Right atrium auricular region (tissue), 2 donors: ENCODE results near the gene TAL1. TPM values are rescaled to one million over a fixed set of nuclear protein-coding genes. Genes with fewer than 3 reads are reported as not detected.
A peak's percentile ranks its signal among the peaks of the same experiment; 100 is the strongest.

Experiments
- DNase-seq: peaks from one replicate; pipeline ENCODE4 v3.0.0-alpha.2; 2019; ENCODE audit warnings: low spot score
- H3K27ac ChIP-seq, 2 donors: fragments of 200-600 bp; sonication (generic); 1 replicate in 1 of 2; 2 replicates in 1 of 2; pipeline ENCODE4 v1.5.1; 2016 to 2019
- H3K27me3 ChIP-seq, 2 donors: fragments of 200-600 bp; sonication (generic); one replicate each; pipeline versions ENCODE4 v1.5.1 to v1.6.0; 2017 to 2019
- H3K36me3 ChIP-seq: fragments of 200-600 bp; sonication (generic); one replicate; pipeline ENCODE4 v1.5.1; 2016
- H3K4me1 ChIP-seq, 2 donors: fragments of 200-600 bp; sonication (generic); one replicate each; pipeline versions ENCODE4 v1.5.1 to v1.6.0; 2017 to 2019
- H3K4me3 ChIP-seq, 2 donors: fragments of 200-600 bp; sonication (generic); 1 replicate in 1 of 2; 2 replicates in 1 of 2; pipeline ENCODE4 v1.5.1; 2017 to 2019; ENCODE audit warnings: mild to moderate bottlenecking in 1 of 2, moderate library complexity in 1 of 2
- H3K9me3 ChIP-seq, 2 donors: fragments of 200-600 bp; sonication (generic); one replicate each; pipeline ENCODE4 v1.5.1; 2019
- CTCF ChIP-seq, 2 donors: fragments of 200-600 bp; sonication (generic); IDR thresholded peaks; one replicate each; pipeline ENCODE4 v1.5.1; 2019; ENCODE audit warnings: antibody characterized with exemption in 2 of 2
- total RNA-seq, 2 donors: library from RNA; depleted of rRNA; stranded (reverse); fragments of >200 nt; gene quantifications; one replicate each; pipeline ENCODE4 v1.1.0, GENCODE V29; 2016

Gene TAL1
- total RNA-seq, 2 donors from 2014 or later, result 3.1 to 4.1 TPM

GRCh38 chr1:47231301-47232186 lies 481 bp downstream of the TAL1 start:
- no peak for DNase-seq
- H3K4me1 ChIP-seq, result peaks cover 0 to 50% of the 10 kb centered on the region in 2 donors
- H3K9me3 ChIP-seq, result no peaks in the 10 kb centered on the region
- H3K4me3 ChIP-seq, result peak overlapping the region; percentile 40 to 48
- peaks cover 22 to 45% of the 10 kb centered on the region in 2 donors for H3K27me3 ChIP-seq
- peak overlapping the region; percentile 78 to 81 for H3K27ac ChIP-seq
- no peaks in the 10 kb centered on the region for H3K36me3 ChIP-seq
- no peak for TF ChIP-seq CTCF (IDR thresholded peaks at IDR 0.05)

GRCh38 chr1:47230692-47231300 lies 1.2 kb downstream of the TAL1 start:
- H3K9me3 ChIP-seq, result no peaks in the 10 kb centered on the region
- peak overlapping the region; percentile 40 to 48 for H3K4me3 ChIP-seq
- no peaks in the 10 kb centered on the region for H3K36me3 ChIP-seq
- H3K27me3 ChIP-seq, result peaks cover 26 to 49% of the 10 kb centered on the region in 2 donors
- H3K4me1 ChIP-seq, result peaks cover 0 to 54% of the 10 kb centered on the region in 2 donors
- no peak for TF ChIP-seq CTCF (IDR thresholded peaks at IDR 0.05)
- no peak for DNase-seq
- peak overlapping the region; percentile 78 to 81 for H3K27ac ChIP-seq

DNA sequence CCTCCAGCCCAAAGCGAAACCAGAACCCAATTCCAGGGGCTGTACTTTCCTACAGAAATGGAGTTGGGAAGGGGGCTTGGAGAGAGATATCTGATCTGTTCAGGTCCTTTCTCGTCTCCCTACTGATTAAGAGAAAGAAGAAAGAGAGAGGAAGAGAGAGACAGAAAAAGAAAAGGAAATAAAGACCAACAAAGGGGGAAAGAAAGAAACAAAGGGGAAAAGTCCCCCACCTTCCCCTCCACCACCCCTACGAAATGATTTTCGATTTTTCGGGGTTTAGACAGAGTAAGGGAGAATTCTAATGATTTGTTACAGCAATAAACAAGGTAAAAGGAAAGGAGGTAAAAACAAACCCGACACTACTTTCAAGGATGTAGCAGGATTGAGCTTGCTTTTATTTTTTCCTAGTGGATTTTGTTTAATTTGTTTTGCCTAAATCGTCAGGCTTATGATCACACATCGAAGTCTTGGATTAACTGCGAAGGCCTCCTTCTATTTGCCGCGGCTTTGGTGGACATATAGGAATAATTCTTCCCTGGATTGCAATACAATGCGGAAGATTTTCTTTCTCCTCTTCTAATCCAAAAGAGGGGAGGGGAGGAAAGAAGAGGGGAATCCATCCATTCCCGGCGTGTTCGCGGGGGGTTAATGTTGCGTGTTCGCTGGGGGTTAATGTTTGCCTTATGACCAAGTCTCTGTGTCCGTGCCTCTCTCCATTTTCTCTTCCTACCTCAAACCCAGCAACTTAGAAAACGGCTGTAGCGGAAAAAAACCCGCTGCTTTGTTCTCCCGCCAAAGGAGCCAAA lies 1.9 kb downstream of the TAL1 start:
- peaks cover 0 to 54% of the 10 kb centered on the region in 2 donors for H3K4me1 ChIP-seq
- DNase-seq, result no peak
- TF ChIP-seq CTCF (IDR thresholded peaks at IDR 0.05), result no peak
- H3K27ac ChIP-seq, result peak overlapping the region; percentile 78 to 81
- H3K4me3 ChIP-seq, result peak overlapping the region; percentile 40 to 48
- H3K9me3 ChIP-seq, result no peaks in the 10 kb centered on the region
- no peaks in the 10 kb centered on the region for H3K36me3 ChIP-seq
- H3K27me3 ChIP-seq, result peaks cover 29 to 55% of the 10 kb centered on the region in 2 donors

DNA sequence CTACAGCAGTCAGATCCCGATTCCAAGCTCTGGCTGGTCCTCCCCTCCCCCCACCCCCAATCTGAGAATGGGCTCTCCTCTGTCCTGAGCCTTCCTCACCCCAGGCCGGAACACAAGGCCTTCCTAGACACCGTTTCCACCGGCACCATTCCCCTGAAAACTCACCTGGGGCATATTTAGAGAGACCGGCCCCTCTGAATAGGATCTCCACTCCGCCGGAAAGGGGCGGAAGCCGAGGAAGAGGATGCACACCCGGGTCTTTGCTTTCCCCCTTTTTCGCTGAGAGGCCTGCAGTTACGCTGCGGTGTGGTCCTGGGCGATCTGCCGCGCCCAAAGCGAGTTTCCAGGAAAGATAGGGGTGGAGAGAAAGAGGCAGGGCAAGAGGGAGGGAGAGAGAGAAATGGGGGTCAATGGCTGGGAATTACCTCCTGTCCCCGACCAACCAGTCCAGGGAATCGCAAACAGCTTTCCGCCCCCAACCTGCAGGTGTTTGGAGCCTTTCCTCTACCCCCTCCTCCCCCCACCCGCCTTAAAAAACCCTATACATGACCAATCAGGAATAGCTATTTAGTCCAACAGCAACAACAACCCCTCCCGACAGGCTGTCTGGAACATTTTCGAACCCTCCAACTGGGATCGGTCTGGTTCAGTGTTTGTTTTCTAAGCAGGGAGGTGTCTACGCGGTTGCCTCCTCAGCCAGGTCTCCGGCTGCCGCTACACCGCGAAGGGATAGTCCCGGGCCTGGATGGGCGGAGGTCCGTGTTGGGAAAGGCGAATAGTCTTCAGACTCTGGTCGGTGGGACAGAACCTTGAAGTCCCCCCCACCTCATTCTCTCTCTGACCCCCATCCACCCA lies 2.8 kb downstream of the TAL1 start:
- DNase-seq, result no peak
- H3K36me3 ChIP-seq, result no peaks in the 10 kb centered on the region
- H3K27ac ChIP-seq, result peak overlapping the region; percentile 78 to 81

More for the DNA sequence above, 2.8 kb downstream of the TAL1 start:
- Histone ChIP-seq H3K27me3 (peaks cover 29 to 62% of the 10 kb centered on the region in 2 donors), H3K4me3 (peak overlapping the region; percentile 40 to 48), H3K4me1 (peaks cover 0 to 55% of the 10 kb centered on the region in 2 donors), H3K9me3 (no peaks in the 10 kb centered on the region)
- no peak for TF ChIP-seq CTCF (IDR thresholded peaks at IDR 0.05)
